Fibroblast of lung (primary cell): ENCODE data around the gene SEM1. TPM values are rescaled to one million over a fixed set of nuclear protein-coding genes. Genes with fewer than 3 reads are reported as not detected.

Experiments
- DNase-seq, 2 donors: peaks; one replicate each; pipeline versions ENCODE4 v3.0.0 to v3.0.0-alpha.2; 2010; ENCODE audit warnings: low read depth in 2 of 2
- H2AFZ ChIP-seq: 2 replicates; pipeline ENCODE4 v1.5.1; 2012; ENCODE audit warnings: low read length, control low read depth, inconsistent platforms
- H3K27ac ChIP-seq: 2 replicates; pipeline ENCODE4 v1.5.1; 2011; ENCODE audit warnings: low read length, control low read depth; ENCODE audit not compliant: insufficient read depth
- H3K27me3 ChIP-seq: 2 replicates; pipeline ENCODE4 v1.5.1; 2011; ENCODE audit warnings: mild to moderate bottlenecking, low read length; ENCODE audit not compliant: control insufficient read depth, insufficient read depth
- H3K36me3 ChIP-seq: 2 replicates; pipeline ENCODE4 v1.5.1; 2011; ENCODE audit warnings: low read length; ENCODE audit not compliant: control insufficient read depth, insufficient read depth
- H3K4me1 ChIP-seq: 2 replicates; pipeline ENCODE4 v1.5.1; 2011; ENCODE audit warnings: low read length; ENCODE audit not compliant: control insufficient read depth, insufficient read depth; ENCODE audit errors: extremely low read depth
- H3K4me2 ChIP-seq: 2 replicates; pipeline ENCODE4 v1.5.1; 2011; ENCODE audit warnings: low read length, control low read depth; ENCODE audit not compliant: insufficient read depth; ENCODE audit errors: extremely low read depth
- H3K4me3 ChIP-seq, 4 experiments: fragments of 200-600 bp in 1 of 4; sonication (generic) in 1 of 4; replicated peaks in 1 of 4; 2 replicates each; pipeline ENCODE4 v1.5.1; 2011 to 2016; ENCODE audit warnings: low read length in 4 of 4, low read depth in 3 of 4, mild to moderate bottlenecking in 3 of 4, control low read depth in 2 of 4, inconsistent platforms in 1 of 4, mixed read lengths in 1 of 4; ENCODE audit not compliant: insufficient read depth in 1 of 4; ENCODE audit errors: control extremely low read depth in 1 of 4
- H3K79me2 ChIP-seq: 2 replicates; pipeline ENCODE4 v1.5.1; 2012; ENCODE audit warnings: mild to moderate bottlenecking, low read length, inconsistent platforms; ENCODE audit not compliant: control insufficient read depth, insufficient read depth
- H3K9ac ChIP-seq: 2 replicates; pipeline ENCODE4 v1.5.1; 2011; ENCODE audit warnings: mild to moderate bottlenecking, low read length, control low read depth; ENCODE audit not compliant: insufficient read depth
- H3K9me3 ChIP-seq: 2 replicates; pipeline ENCODE4 v1.5.1; 2012; ENCODE audit warnings: low read depth, low read length; ENCODE audit not compliant: control insufficient read depth, insufficient read depth
- H4K20me1 ChIP-seq: 2 replicates; pipeline ENCODE4 v1.5.1; 2011; ENCODE audit warnings: low read length; ENCODE audit not compliant: control insufficient read depth, insufficient read depth; ENCODE audit errors: extremely low read depth
- EZH2 ChIP-seq: IDR thresholded peaks from 2 replicates; pipeline ENCODE4 v1.5.1; 2012; ENCODE audit warnings: low read length, control low read depth, mild to moderate bottlenecking; ENCODE audit errors: missing control alignments
- polyA plus RNA-seq, 2 donors: library from polyadenylated mRNA; depleted of rRNA in 1 of 2; stranded (reverse) in 1 of 2; unstranded in 1 of 2; fragments of >200 nt; gene quantifications; 2 replicates each; pipeline ENCODE4 v1.2.1, GENCODE V29; 2011 to 2012; ENCODE audit warnings: missing spikeins in 1 of 2
- total RNA-seq: library from RNA; depleted of rRNA; stranded (reverse); fragments of >200 nt; gene quantifications from 2 replicates; pipeline ENCODE4 v1.2.1, GENCODE V29; 2014
- TF ChIP-seq, protein P1 (sequence below), 2 donors: IDR thresholded peaks in 1 of 2; conservative IDR thresholded peaks in 1 of 2; 1 replicate in 1 of 2; 2 replicates in 1 of 2; pipeline ENCODE4 v1.5.1; 2011 to 2012; ENCODE audit warnings: low read length in 2 of 2, control low read depth in 1 of 2, inconsistent platforms in 1 of 2, low read depth in 1 of 2, mild to moderate bottlenecking in 1 of 2

The SEM1 gene
- total and polyA plus RNA-seq, 2 donors (not counting 1 experiment from before 2014, with no cell fraction given), result 52.7 to 123 TPM

DNA sequence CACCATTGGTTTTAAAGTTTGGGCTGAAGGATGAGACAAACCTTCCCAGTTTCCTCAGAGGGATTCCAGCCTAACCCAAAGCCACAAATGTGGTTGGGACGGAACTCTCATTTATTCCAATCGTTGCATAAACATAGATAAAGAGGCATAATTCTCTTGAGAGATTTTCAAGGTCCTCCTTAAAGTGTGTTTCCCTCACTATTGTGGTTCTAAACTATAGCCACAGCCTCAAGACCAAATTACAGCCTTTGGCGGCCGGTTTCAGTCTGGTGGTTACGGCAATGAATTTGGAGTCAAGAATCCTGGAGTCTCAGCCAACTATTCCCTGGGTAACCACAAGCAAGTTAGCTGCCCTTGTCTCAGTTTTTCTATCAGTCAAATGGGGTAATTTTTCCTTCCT is 42.6 kb downstream of the SEM1 start:
- DNase-seq, result peak in 1 of 2 donors; percentile 91
- no peaks in the 10 kb centered on the region for H3K36me3 ChIP-seq
- H3K4me1 ChIP-seq, result no peaks in the 10 kb centered on the region
- no peaks in the 10 kb centered on the region for H4K20me1 ChIP-seq
- TF ChIP-seq, protein P1, sequence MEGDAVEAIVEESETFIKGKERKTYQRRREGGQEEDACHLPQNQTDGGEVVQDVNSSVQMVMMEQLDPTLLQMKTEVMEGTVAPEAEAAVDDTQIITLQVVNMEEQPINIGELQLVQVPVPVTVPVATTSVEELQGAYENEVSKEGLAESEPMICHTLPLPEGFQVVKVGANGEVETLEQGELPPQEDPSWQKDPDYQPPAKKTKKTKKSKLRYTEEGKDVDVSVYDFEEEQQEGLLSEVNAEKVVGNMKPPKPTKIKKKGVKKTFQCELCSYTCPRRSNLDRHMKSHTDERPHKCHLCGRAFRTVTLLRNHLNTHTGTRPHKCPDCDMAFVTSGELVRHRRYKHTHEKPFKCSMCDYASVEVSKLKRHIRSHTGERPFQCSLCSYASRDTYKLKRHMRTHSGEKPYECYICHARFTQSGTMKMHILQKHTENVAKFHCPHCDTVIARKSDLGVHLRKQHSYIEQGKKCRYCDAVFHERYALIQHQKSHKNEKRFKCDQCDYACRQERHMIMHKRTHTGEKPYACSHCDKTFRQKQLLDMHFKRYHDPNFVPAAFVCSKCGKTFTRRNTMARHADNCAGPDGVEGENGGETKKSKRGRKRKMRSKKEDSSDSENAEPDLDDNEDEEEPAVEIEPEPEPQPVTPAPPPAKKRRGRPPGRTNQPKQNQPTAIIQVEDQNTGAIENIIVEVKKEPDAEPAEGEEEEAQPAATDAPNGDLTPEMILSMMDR (conservative IDR thresholded peaks at IDR 0.05 in 1 of 2, IDR thresholded peaks at IDR 0.05 in 1 of 2; ENCODE audit: low read depth in 1 of 2, low read length in 2 of 2), result no peak
- TF ChIP-seq EZH2, result no peak
- no peak overlapping the region for H3K4me3 ChIP-seq
- H3K79me2 ChIP-seq, result no peaks in the 10 kb centered on the region
- no peak overlapping the region for H3K27ac ChIP-seq
- H3K4me2 ChIP-seq, result no peak overlapping the region
- H3K27me3 ChIP-seq, result no peaks in the 10 kb centered on the region
- H2AFZ ChIP-seq, result no peak overlapping the region
- H3K9me3 ChIP-seq, result no peaks in the 10 kb centered on the region
- no peak overlapping the region for H3K9ac ChIP-seq

DNA sequence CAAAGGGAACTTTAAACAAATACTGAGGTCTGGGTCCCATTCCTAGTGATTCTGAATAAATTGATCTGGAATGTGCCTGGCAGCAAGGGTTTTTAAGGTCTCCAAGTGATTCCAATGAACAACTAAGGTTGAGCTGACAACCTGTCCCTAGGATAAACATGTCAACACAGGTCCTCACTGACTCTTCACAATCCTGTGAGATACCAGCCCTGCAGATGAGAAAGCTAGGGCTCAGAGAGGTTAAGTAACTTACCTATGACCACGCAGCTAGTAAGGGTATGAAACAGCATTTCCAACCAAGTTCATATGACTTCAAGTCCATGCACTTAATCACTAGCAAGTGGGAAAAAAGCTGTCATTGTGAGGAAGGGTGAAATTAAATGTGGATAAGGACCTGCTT is 44.0 kb downstream of the SEM1 start:
- Histone ChIP-seq H4K20me1 (no peaks in the 10 kb centered on the region), H3K9me3 (no peaks in the 10 kb centered on the region), H3K4me3 (no peak overlapping the region), H3K4me2 (no peak overlapping the region), H2AFZ (no peak overlapping the region), H3K79me2 (no peaks in the 10 kb centered on the region), H3K4me1 (no peaks in the 10 kb centered on the region), H3K27me3 (no peaks in the 10 kb centered on the region), H3K9ac (no peak overlapping the region), H3K27ac (no peak overlapping the region), H3K36me3 (no peaks in the 10 kb centered on the region)
- no peak for DNase-seq
- TF ChIP-seq EZH2, result no peak
- TF ChIP-seq, protein P1 (conservative IDR thresholded peaks at IDR 0.05 in 1 of 2, IDR thresholded peaks at IDR 0.05 in 1 of 2; ENCODE audit: low read depth in 1 of 2, low read length in 2 of 2), result no peak

DNA sequence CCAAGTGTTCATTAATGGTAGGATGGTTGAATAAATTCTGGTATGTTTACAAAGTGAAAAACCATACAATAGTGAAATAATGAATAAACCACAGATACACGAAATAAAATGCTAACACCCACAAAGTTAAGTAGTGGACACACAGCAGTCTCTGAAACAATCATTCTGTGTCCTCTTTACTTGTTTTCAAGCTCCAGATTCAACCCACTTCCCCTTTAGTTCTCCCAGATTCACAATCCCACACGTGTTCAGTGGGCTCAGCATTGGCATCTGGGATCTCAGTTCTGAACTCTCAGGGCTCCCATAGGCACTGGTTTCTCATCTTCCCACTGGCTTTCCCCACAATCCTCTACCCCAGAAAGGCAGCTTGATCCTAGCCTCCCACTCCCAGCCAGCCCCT is 44.9 kb downstream of the SEM1 start:
- Histone ChIP-seq H2AFZ (no peak overlapping the region), H3K4me3 (no peak overlapping the region), H3K79me2 (no peaks in the 10 kb centered on the region), H3K9ac (no peak overlapping the region), H3K36me3 (no peaks in the 10 kb centered on the region), H3K4me2 (no peak overlapping the region), H3K4me1 (no peaks in the 10 kb centered on the region), H3K27me3 (no peaks in the 10 kb centered on the region), H3K27ac (no peak overlapping the region), H3K9me3 (no peaks in the 10 kb centered on the region), H4K20me1 (no peaks in the 10 kb centered on the region)
- no peak for DNase-seq
- TF ChIP-seq, protein P1 (conservative IDR thresholded peaks at IDR 0.05 in 1 of 2, IDR thresholded peaks at IDR 0.05 in 1 of 2; ENCODE audit: low read depth in 1 of 2, low read length in 2 of 2), result no peak
- TF ChIP-seq EZH2, result no peak
